HG03432 (cell line): Measurements from ENCODE around the gene TVP23B.
"Not testable (repeated sequence)": the region's sequence is repeated elsewhere in the genome, so short reads cannot be mapped to it uniquely, and the experiment has no call there.

ENCODE experiments used
- ATAC-seq: cut with Tn5 transposase; IDR thresholded peaks from one replicate; pipeline ENCODE4 v1.9.1; 2021; ENCODE audit warnings: mild to moderate bottlenecking, moderate library complexity; ENCODE audit not compliant: unreplicated experiment

Gene TVP23B

DNA sequence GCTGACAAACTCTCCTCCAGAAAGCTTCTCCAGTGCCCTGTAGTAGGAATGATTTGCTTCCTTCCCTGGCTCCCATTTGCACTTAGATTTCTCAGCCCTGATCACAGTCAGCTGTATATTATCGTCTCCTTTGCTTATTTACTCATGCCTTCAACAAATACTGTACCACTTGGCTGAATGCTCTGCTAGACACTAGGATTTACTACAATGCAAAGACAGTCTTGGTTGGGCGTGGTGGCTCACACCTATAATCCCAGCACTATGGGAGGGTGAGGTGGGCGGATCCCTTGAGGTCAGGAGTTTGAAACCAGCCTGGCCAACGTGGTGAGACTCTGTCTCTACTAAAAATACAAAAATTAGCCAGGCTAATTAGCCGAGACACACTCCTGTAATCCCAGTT, 5.9 kb downstream of the TVP23B start:
- ATAC-seq = not testable (repeated sequence)

DNA sequence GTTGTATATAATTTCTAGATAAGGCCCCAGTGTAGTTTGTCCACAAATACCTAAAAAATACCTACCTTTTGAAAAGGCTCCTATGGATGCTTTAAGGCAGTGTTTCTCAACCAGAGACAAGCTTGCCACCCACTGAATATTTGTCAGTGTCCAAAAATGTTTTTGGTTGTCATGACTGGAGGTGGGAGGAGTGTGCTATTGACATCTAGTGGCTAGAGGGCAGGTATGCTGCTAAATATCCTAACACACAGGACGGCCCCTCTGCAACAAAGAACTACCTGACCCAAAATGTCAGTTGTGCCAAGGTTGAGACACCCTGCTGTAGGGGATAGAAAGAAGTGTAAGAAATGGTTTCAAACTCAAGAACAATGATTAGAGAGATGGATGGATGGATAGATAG, 10.4 kb downstream of the TVP23B start:
- peak; percentile 52 for ATAC-seq

DNA sequence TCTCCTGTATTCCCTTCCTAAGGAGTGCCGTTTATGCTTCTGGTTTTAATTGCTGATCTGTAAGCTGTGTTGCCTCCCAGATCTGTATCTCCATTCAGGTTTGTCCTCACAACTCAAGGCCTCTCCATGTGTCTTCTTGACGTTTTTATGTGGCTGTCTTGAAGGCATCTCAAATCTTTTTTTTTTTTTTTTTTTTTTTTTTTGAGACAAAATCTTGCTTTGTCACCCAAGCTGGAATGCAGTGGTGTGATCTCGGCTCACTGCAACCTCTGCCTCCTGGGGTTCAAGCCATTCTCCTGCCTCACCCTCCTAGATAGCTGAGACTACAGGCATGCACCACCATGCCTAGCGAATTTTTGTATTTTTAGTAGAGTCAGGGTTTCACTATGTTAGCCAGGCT, 13.9 kb downstream of the TVP23B start:
- not testable (repeated sequence) for ATAC-seq

DNA sequence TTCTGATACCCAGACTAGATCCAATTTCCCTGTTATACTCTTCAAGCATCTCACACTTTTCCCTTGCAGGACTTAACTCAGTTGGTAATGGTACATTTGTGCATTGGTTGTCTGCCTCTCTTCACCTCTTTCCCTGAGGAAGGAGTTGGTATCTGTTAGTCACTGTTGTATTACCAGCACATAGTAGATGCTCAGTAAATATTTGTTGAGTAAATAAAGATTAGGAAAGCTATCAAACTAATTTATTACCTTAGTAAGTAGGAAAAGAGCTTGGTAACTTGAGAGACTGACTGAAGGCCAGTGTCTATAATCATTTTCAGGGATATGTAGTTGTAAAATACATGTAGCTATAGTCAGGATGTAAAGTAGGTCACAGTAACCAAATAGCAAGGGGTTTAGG, 15.9 kb downstream of the TVP23B start:
- not testable (repeated sequence) for ATAC-seq

DNA sequence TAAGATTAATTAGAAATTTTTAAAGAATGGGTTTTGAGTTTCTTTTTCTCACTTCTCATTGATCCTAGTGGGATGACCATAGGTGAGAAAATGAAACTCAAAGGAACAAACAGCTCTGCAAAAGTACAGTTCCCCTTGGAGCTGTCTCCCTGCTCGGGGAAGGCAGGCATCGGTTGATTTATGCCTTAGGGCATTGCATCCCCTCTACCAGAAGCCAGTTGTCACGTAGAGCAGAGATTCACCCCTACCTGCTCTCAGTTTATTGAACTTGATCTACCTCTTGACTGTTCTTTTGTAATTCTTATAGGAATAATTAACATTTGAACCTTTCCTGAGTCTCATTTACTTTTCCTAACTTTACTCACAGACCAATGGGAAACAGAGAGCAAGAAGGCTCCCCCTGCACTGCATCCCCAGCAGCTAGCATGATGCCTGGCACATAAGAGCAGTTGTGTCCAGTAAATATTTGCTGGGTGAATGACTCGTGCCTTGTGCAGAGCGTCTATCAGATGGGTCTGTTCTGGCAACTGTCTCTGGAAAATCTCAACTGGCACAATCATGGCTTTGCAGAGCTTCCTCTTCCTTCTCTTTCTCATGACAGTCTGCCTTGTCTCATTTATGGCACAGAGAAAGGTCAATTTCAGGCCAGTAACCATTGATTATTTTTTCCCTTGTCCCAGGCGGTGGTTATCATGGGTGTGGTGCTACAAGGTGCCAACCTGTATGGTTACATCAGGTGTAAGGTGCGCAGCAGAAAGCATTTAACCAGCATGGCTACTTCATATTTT, 22.7 kb downstream of the TVP23B start:
- ATAC-seq = not testable (repeated sequence)

DNA sequence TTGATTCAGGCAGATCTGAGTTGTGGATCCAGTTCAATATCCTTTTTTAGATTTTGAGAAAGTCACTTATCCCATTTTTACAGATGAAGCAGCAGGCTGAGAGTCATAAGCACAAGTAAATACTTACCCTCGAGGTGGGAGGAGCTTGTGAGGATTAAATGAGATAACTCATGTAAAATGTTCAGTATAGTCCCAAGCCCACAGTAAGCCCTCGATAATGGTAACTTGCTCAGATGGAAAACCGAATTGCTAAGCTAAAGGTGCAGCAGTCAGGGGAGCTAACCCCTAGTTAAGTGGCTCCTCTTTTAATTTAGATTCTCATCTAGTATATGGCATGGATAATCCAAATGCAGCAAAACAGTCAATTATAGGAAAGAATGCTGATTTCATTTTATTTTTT, 34.9 kb downstream of the TVP23B start:
- ATAC-seq = not testable (repeated sequence)

DNA sequence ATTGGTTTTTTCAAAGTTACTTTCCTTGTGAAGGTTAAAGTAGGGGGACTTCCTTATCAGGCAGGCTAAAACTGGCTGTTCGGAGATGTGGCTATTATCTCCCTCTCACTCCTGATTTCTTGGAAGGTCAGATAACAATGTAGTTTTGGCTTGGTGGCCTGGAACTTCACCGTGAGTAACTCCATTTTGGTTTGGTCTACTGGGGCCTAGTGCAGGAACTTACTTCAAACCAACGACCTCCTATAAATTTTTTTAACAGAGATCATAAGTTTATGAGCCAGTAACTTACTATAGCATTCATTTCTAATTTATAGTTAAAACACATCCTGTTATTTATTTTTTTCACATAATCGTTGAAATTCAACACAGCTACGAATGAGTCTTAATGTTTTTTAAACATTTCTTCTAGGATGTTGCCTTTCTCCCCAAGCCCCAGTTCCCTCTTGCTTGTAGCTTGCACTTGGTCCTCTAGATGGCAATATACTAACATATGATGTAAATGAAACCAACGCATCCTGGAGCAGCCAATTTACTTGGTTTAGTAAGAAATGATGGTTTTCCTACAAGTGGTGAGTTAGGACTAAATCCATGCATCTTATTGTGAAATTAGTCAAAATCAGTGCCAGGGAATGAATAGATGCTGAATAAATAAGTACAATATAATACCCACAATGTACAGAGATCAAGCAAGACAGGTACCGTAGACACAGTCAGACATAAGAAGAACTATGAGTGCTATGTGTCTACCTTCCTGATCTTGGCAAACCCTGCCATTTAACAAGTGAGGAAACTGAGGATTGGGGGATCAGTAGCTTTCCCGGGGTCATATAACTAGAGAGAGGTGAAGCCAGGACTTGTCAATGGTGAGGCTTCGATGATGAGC, 35.7 kb downstream of the TVP23B start:
- not testable (repeated sequence) for ATAC-seq

DNA sequence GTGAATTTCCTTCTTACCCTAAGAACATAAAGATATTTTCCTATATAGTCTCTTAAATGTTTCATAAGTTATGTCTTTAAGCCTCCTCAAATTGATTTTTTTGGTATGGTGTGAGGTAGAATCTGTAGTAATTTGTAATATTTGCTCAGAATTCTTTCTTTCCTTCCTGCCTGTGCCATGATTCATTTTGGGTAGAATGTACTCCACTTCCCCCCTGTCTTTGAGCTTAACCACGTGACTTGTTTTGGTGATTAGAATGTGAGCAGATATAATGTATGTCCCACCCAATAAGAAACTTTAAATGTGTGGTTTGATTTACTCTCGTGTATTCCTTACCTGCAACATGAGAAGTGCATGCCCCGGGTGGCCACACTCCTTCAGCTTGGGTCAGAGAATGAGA, 40.4 kb downstream of the TVP23B start:
- not testable (repeated sequence) for ATAC-seq

DNA sequence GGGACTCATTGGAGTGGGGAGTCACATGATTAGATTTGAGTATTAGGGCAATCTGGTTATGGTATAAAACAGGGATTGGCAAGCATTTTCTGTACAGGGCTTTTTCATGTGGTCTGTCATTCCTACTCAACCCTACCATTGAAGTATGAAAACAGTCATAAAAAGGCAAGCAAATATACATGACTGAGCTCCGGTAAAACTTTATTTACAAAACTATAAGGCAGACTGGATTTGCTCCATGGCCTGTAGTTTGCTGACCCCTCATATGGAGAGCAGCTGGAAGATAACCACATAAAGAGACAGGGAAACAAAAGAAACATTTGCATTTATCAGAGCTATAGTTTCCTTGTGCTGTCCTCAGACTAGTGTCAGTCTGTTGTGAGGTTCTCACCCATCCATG, 46.6 kb downstream of the TVP23B start:
- not testable (repeated sequence) for ATAC-seq

DNA sequence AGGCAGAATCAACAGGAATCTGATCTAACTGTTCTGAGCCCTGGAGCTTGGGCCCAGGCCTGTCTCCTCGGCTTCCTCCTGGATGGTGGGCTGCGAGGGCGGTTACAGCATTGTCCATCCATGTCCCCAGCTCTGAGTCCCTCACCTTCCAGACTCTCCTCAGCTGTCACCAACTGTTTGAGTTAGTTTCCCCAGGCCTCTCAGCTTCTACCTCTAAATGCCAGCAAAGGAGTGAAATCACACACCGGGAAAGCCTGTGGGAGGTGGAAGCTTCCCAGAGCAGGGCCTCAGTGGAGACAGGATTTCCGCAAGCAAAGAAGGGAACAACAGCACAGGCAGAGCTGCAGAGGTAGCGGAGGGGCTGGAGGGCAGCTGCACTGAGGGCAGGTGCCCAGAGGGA, 67.5 kb downstream of the TVP23B start:
- no peak for ATAC-seq

DNA sequence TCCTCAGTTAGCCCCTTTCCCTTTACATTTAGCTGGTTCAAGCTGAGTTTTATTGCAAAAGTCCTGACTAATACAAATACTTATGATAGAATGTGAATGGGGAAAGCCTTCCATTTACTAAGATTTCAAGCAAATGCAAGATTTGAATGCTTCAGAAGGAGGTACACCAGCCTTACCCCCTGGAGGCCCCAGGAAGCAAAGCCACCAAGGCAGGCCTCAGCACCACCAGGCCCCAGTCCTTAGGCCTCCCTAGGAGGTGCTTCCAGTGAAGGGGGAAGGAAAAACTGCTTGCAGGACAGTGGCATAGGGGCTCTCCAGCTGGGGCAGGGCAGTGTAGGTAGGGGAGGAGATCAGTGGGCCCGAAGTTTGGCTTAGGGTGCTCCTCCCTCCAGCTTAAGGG, 69.7 kb downstream of the TVP23B start:
- no peak for ATAC-seq

DNA sequence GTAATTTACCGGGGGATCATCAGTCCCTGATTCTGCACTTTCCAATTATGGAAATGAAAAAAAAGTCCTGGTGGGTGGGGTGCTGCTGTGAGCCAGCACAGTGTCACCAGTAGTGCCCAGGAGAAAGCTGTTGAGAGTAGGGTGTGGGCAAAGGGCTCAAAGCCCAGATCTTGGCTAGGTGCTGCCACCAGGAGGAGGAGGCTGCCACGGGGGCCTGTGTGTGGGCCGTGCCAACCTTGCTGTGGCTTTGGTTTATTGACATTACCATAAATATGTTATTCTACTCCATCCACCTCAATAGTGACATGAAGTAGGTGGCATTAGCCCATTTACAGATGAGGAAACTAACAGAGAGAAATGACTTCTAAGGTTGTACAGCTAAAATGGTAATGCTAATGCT, 70.2 kb downstream of the TVP23B start:
- ATAC-seq = no peak

DNA sequence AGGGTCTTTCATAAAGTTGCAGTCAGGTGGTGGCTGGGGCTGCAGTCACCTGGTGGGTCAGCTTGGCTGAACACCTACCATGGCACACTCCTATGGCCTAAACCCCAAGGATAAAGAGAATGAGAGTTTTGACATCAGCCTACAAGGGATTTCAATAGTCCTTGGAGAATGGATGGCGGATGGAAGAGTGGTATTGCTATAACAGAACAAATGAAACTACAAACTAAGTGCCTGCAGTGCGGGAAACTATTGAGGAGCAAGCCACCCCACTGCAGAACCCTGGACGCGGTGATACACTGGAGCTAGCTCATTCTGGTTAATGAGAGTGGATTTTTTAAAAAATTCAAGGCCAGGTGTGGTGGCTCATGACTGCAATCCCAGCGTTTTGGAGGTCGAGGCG, 74.0 kb downstream of the TVP23B start:
- no peak for ATAC-seq

DNA sequence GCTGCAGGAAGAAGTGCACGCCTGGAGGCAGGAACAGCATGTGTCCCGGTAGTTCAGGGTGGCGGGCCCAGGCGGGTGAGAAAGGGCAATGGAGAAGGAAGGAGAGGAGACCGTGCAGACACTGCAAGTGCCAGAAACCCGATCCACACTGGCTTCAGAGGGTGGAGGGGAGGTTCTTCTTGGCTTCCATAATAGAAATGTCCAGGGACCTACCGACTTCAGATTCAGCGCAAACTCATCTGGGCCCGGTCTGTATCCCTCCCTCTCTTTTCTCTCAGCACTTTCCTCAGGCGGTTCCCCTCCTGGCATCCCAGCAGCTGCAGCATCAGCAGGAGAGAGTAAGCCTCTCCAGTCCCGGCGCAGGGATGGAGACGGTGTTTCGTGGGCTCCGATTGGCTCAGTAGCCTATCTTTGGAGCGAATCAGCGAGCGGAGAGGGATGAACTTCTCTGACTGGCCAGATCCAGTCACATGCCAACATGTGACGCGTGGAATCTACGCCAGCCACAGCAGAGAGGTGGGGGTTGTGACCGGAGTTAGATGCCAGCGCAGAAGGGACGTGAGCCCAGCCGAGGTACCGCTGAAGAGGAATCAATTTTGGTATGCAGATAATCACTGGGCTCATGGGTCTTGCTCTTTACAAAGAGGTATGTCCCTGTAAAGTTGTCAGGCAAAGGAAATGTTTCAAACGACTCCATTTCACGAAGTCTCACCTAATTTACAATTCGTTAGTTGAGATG, 75.0 kb downstream of the TVP23B start:
- peak; percentile 71 for ATAC-seq
